CD4-positive, alpha-beta T cell treated with Interleukin-15 for 4 hours (primary cell): ENCODE measurements around the gene CCR4.
"Not testable (repeated sequence)": the region's sequence is repeated elsewhere in the genome, so short reads cannot be mapped to it uniquely, and the experiment has no call there.

Experiments
- DNase-seq: peaks from one replicate; pipeline ENCODE4 v3.0.0-alpha.2; 2020; ENCODE audit warnings: low spot score

The CCR4 gene

GRCh38 chr3:32952369-32953077, 1.1 kb downstream of the CCR4 start:
- no peak for DNase-seq

- DNase-seq: no peak
Observed at GRCh38 chr3:32954506-32954905, 3.1 kb downstream of the CCR4 start.

GRCh38 chr3:32956750-32957570, 5.5 kb downstream of the CCR4 start:
- no peak for DNase-seq

- DNase-seq: no peak
Observed at GRCh38 chr3:32958509-32958908, 7.1 kb downstream of the CCR4 start.

GRCh38 chr3:32959371-32959770, 7.9 kb downstream of the CCR4 start:
- no peak for DNase-seq

GRCh38 chr3:32960404-32961170, 9.1 kb downstream of the CCR4 start:
- no peak for DNase-seq

- DNase-seq: no peak
Observed at GRCh38 chr3:32961189-32961715, 9.8 kb downstream of the CCR4 start.

- peak; percentile 37 for DNase-seq
Observed at GRCh38 chr3:32963871-32964270, 12.4 kb downstream of the CCR4 start.

GRCh38 chr3:32964781-32965180, 13.3 kb downstream of the CCR4 start:
- not testable (repeated sequence) for DNase-seq

GRCh38 chr3:32965617-32966213, 14.3 kb downstream of the CCR4 start:
- DNase-seq: not testable (repeated sequence)

- DNase-seq: not testable (repeated sequence)
Observed at GRCh38 chr3:32966627-32967026, 15.2 kb downstream of the CCR4 start.

GRCh38 chr3:32968166-32968919, 16.9 kb downstream of the CCR4 start:
- no peak for DNase-seq

- DNase-seq: no peak
Observed at GRCh38 chr3:32968920-32969389, 17.5 kb downstream of the CCR4 start.

GRCh38 chr3:32969656-32970055, 18.2 kb downstream of the CCR4 start:
- DNase-seq: no peak

GRCh38 chr3:32971291-32971690, 19.8 kb downstream of the CCR4 start:
- not testable (repeated sequence) for DNase-seq

GRCh38 chr3:32972482-32973146, 21.2 kb downstream of the CCR4 start:
- DNase-seq: no peak

GRCh38 chr3:32973982-32974381, 22.5 kb downstream of the CCR4 start:
- DNase-seq: peak; percentile 53

GRCh38 chr3:32975891-32976595, 24.6 kb downstream of the CCR4 start:
- DNase-seq: no peak

- no peak for DNase-seq
Observed at GRCh38 chr3:32977861-32978260, 26.4 kb downstream of the CCR4 start.

GRCh38 chr3:32978331-32978730, 26.9 kb downstream of the CCR4 start:
- no peak for DNase-seq
